D721Med (cell line): ENCODE measurements around the gene ELMOD3.

ENCODE experiments used
- DNase-seq: peaks from one replicate; pipeline ENCODE4 v3.0.0; 2011; ENCODE audit warnings: low spot score; ENCODE audit not compliant: insufficient read length
- FAIRE-seq: peaks from 2 replicates; lab custom pipeline; 2011; peaks lifted over from hg19 to GRCh38; lab: Jason Lieb, UNC
- CTCF ChIP-seq: IDR thresholded peaks from 2 replicates; pipeline ENCODE4 v1.5.1; 2012; ENCODE audit warnings: mild to moderate bottlenecking, control low read depth; ENCODE audit not compliant: insufficient read depth; ENCODE audit errors: missing control alignments

The ELMOD3 gene

GRCh38 chr2:85429213-85429923 lies 74.8 kb downstream of the ELMOD3 start:
- TF ChIP-seq CTCF = no peak
- DNase-seq = no peak
- FAIRE-seq = no peak

GRCh38 chr2:85429924-85430289 lies 75.3 kb downstream of the ELMOD3 start:
- TF ChIP-seq CTCF = no peak
- DNase-seq (no peak), FAIRE-seq (no peak)

GRCh38 chr2:85430752-85431569 lies 76.4 kb downstream of the ELMOD3 start:
- no peak for TF ChIP-seq CTCF
- DNase-seq (no peak), FAIRE-seq (no peak)

- DNase-seq (no peak), FAIRE-seq (no peak)
- TF ChIP-seq CTCF = no peak
These were observed 77.1 kb downstream of the ELMOD3 start for GRCh38 chr2:85431570-85432205.

GRCh38 chr2:85433511-85434089 lies 79.0 kb downstream of the ELMOD3 start:
- TF ChIP-seq CTCF = no peak
- DNase-seq (no peak), FAIRE-seq (no peak)

GRCh38 chr2:85434696-85435095 lies 80.1 kb downstream of the ELMOD3 start:
- FAIRE-seq (no peak), DNase-seq (no peak)
- no peak for TF ChIP-seq CTCF
